ENCODE results near the gene SUDS3.
A peak's percentile ranks its signal among the peaks of the same experiment; 100 is the strongest.

The SUDS3 gene

GRCh38 chr12:118377021-118377883, 897 bp downstream of the SUDS3 start:
- no peaks in the 10 kb centered on the region for H3K27me3 ChIP-seq
- peak overlapping the region; percentile 90 to 97 for H3K4me3 ChIP-seq (ENCODE audit: low read depth in 1 of 2, low read length in 1 of 2)
- no peaks in the 10 kb centered on the region for H3K9me3 ChIP-seq
- H3K27ac ChIP-seq: peak overlapping the region; percentile 90
- peaks cover 31 to 34% of the 10 kb centered on the region in 2 experiments for H3K4me1 ChIP-seq (ENCODE audit: control insufficient read depth in 1 of 2, insufficient read depth in 1 of 2, low read depth in 1 of 2, low read length in 1 of 2)
- no peak for TF ChIP-seq CTCF (IDR thresholded peaks at IDR 0.05)
- peaks cover 32% of the 10 kb centered on the region for H3K36me3 ChIP-seq

GRCh38 chr12:118377884-118378470, 1.6 kb downstream of the SUDS3 start:
- Histone ChIP-seq H3K4me3 (ENCODE audit: low read depth in 1 of 2, low read length in 1 of 2) (peak overlapping the region; percentile 90 to 97), H3K36me3 (peaks cover 37% of the 10 kb centered on the region), H3K4me1 (ENCODE audit: control insufficient read depth in 1 of 2, insufficient read depth in 1 of 2, low read depth in 1 of 2, low read length in 1 of 2) (peaks cover 31 to 34% of the 10 kb centered on the region in 2 experiments), H3K27ac (peak overlapping the region; percentile 90), H3K27me3 (no peaks in the 10 kb centered on the region), H3K9me3 (no peaks in the 10 kb centered on the region)
- peak; percentile 95 for TF ChIP-seq CTCF (IDR thresholded peaks at IDR 0.05)

- no peak for TF ChIP-seq CTCF (IDR thresholded peaks at IDR 0.05)
- no peak overlapping the region for H3K4me3 ChIP-seq (ENCODE audit: low read depth in 1 of 2, low read length in 1 of 2)
- H3K27me3 ChIP-seq: no peaks in the 10 kb centered on the region
- H3K9me3 ChIP-seq: no peaks in the 10 kb centered on the region
- H3K27ac ChIP-seq: no peak overlapping the region
- H3K36me3 ChIP-seq: peaks cover 98% of the 10 kb centered on the region
- H3K4me1 ChIP-seq (ENCODE audit: control insufficient read depth in 1 of 2, insufficient read depth in 1 of 2, low read depth in 1 of 2, low read length in 1 of 2): no peaks in the 10 kb centered on the region
Measured at GRCh38 chr12:118391424-118391823, 15.1 kb downstream of the SUDS3 start.

- H3K4me3 ChIP-seq (ENCODE audit: low read depth in 1 of 2, low read length in 1 of 2): no peak overlapping the region
- no peaks in the 10 kb centered on the region for H3K9me3 ChIP-seq
- H3K4me1 ChIP-seq (ENCODE audit: control insufficient read depth in 1 of 2, insufficient read depth in 1 of 2, low read depth in 1 of 2, low read length in 1 of 2): no peaks in the 10 kb centered on the region
- H3K36me3 ChIP-seq: peaks cover 98% of the 10 kb centered on the region
- no peak overlapping the region for H3K27ac ChIP-seq
- no peak for TF ChIP-seq CTCF (IDR thresholded peaks at IDR 0.05)
- H3K27me3 ChIP-seq: no peaks in the 10 kb centered on the region
Measured at GRCh38 chr12:118391836-118392235, 15.5 kb downstream of the SUDS3 start.

- no peaks in the 10 kb centered on the region for H3K9me3 ChIP-seq
- H3K4me1 ChIP-seq (ENCODE audit: control insufficient read depth in 1 of 2, insufficient read depth in 1 of 2, low read depth in 1 of 2, low read length in 1 of 2): no peaks in the 10 kb centered on the region
- no peak for TF ChIP-seq CTCF (IDR thresholded peaks at IDR 0.05)
- no peak overlapping the region for H3K27ac ChIP-seq
- no peak overlapping the region for H3K4me3 ChIP-seq (ENCODE audit: low read depth in 1 of 2, low read length in 1 of 2)
- H3K36me3 ChIP-seq: peaks cover 99% of the 10 kb centered on the region
- no peaks in the 10 kb centered on the region for H3K27me3 ChIP-seq
Measured at GRCh38 chr12:118397708-118398440, 21.5 kb downstream of the SUDS3 start.

Measured in neutrophil (primary cell).